NCI-H1694 (cell line): ENCODE measurements around the gene CERS6.
A peak's percentile ranks its signal among the peaks of the same experiment; 100 is the strongest.
"Not testable (repeated sequence)": the region's sequence is repeated elsewhere in the genome, so short reads cannot be mapped to it uniquely, and the experiment has no call there.

Source experiments
- DNase-seq: peaks from one replicate; lab custom pipeline; 2025; lab: John Stamatoyannopoulos, UW

CERS6 gene

GRCh38 chr2:168773719-168774521, 317.8 kb downstream of the CERS6 start:
- DNase-seq, result peak; percentile 52

GRCh38 chr2:168775837-168776236, 319.8 kb downstream of the CERS6 start:
- no peak for DNase-seq

- DNase-seq, result no peak
Measured at GRCh38 chr2:168780669-168781071, 324.6 kb downstream of the CERS6 start.

GRCh38 chr2:168781191-168781817, 325.2 kb downstream of the CERS6 start:
- no peak for DNase-seq

GRCh38 chr2:168782271-168782670, 326.2 kb downstream of the CERS6 start:
- DNase-seq, result no peak

- no peak for DNase-seq
Measured at GRCh38 chr2:168784993-168785392, 328.9 kb downstream of the CERS6 start.

GRCh38 chr2:168787098-168787781, 331.2 kb downstream of the CERS6 start:
- no peak for DNase-seq

- no peak for DNase-seq
Measured at GRCh38 chr2:168787782-168788376, 331.8 kb downstream of the CERS6 start.

- no peak for DNase-seq
Measured at GRCh38 chr2:168789776-168790175, 333.7 kb downstream of the CERS6 start.

- no peak for DNase-seq
Measured at GRCh38 chr2:168790226-168790902, 334.3 kb downstream of the CERS6 start.

- not testable (repeated sequence) for DNase-seq
Measured at GRCh38 chr2:168791140-168791539, 335.1 kb downstream of the CERS6 start.

GRCh38 chr2:168793596-168793995, 337.5 kb downstream of the CERS6 start:
- no peak for DNase-seq

- DNase-seq, result no peak
Measured at GRCh38 chr2:168794968-168795367, 338.9 kb downstream of the CERS6 start.

- DNase-seq, result no peak
Measured at GRCh38 chr2:168796090-168796577, 340.1 kb downstream of the CERS6 start.

- no peak for DNase-seq
Measured at GRCh38 chr2:168796583-168797285, 340.7 kb downstream of the CERS6 start.

- no peak for DNase-seq
Measured at GRCh38 chr2:168797286-168797655, 341.2 kb downstream of the CERS6 start.

- DNase-seq, result no peak
Measured at GRCh38 chr2:168798076-168798887, 342.2 kb downstream of the CERS6 start.

- DNase-seq, result no peak
Measured at GRCh38 chr2:168798888-168799410, 342.9 kb downstream of the CERS6 start.

GRCh38 chr2:168801471-168801870, 345.4 kb downstream of the CERS6 start:
- DNase-seq, result no peak
